ENCODE results near the gene SMARCAD1.

DNA sequence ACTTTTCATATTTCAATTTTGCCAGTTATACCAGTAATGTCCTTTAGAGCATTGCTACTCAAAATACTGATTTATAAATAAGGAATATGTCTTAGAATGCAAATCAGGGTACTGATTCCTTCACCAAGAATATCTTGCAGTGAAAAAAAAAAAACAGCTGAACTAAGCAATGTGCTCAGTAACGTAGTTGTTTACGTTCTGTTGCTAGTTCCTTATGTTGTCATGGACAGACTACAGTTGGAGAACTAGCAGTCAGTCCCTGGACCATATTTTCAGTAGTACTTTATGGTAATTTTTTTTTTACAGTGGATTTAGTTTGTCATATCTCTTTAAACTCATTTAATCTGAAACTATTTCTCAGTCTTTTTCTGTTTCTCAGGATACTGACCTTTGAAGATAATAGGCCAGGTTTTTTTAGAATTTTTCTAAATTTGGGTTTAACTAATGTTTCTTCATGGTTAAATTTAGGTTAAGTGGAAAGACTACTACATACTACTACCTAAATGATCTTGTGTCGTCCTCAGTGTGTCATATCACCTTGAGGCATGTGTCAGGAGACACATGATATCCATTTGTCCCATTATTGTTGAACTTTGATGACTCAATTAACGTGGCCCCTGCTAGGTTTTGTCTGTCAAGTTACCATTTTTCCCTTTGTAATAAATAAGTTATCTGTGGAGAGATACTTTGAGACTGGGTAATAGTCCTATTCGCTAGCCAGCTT is 21.0 kb downstream of the SMARCAD1 start:
- TF ChIP-seq, protein P1, sequence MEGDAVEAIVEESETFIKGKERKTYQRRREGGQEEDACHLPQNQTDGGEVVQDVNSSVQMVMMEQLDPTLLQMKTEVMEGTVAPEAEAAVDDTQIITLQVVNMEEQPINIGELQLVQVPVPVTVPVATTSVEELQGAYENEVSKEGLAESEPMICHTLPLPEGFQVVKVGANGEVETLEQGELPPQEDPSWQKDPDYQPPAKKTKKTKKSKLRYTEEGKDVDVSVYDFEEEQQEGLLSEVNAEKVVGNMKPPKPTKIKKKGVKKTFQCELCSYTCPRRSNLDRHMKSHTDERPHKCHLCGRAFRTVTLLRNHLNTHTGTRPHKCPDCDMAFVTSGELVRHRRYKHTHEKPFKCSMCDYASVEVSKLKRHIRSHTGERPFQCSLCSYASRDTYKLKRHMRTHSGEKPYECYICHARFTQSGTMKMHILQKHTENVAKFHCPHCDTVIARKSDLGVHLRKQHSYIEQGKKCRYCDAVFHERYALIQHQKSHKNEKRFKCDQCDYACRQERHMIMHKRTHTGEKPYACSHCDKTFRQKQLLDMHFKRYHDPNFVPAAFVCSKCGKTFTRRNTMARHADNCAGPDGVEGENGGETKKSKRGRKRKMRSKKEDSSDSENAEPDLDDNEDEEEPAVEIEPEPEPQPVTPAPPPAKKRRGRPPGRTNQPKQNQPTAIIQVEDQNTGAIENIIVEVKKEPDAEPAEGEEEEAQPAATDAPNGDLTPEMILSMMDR (conservative IDR thresholded peaks at IDR 0.05 in 1 of 2, IDR thresholded peaks at IDR 0.05 in 1 of 2; ENCODE audit: low read depth in 1 of 2, low read length in 2 of 2): no peak
- TF ChIP-seq EZH2 (IDR thresholded peaks at IDR 0.05; ENCODE audit: low read length, missing control alignments): no peak
